GM12878 (cell line): ENCODE data around the gene TSHZ2. TPM values are rescaled to one million over a fixed set of nuclear protein-coding genes. Genes with fewer than 3 reads are reported as not detected.

Experiments
- ATAC-seq: fragments of 200-7000 bp; cut with Tn5 transposase; 3 replicates; pipeline ENCODE4 v1.9.1; 2020; ENCODE audit warnings: mild to moderate bottlenecking, moderate library complexity
- BruUV-seq: library from RNA; stranded (reverse); fragments of 400-500 nt; replicated peaks from 2 replicates; lab custom pipeline; 2021; lab: Mats Ljungman, UMichigan
- CTCF ChIA-PET: fragments of 300-600 bp; sonication (Branson Sonifier 250); formaldehyde crosslinking; extraction: SDS; loops from one replicate; lab custom pipeline; 2021; ENCODE audit warnings: inconsistent platforms; lab: Yijun Ruan, JAX
- POLR2A ChIA-PET: fragments of 350-600 bp; formaldehyde crosslinking; extraction: SDS; loops from one replicate; lab custom pipeline; 2021; ENCODE audit warnings: inconsistent platforms; lab: Charles Lee
- RAD21 ChIA-PET: fragments of 300-600 bp; sonication (Branson Sonifier 250); formaldehyde crosslinking; loops from one replicate; lab custom pipeline; 2023; ENCODE audit warnings: antibody characterized with exemption; ENCODE audit not compliant: unreplicated experiment; lab: Charles Lee
- SMC1A ChIA-PET: fragments of 300-600 bp; sonication (Branson Sonifier 250); formaldehyde crosslinking; loops from one replicate; lab custom pipeline; 2023; ENCODE audit not compliant: unreplicated experiment, uncharacterized antibody; lab: Charles Lee
- DNase-seq: peaks from one replicate; pipeline ENCODE4 v3.0.0-alpha.2; 2011; ENCODE audit warnings: low read depth, low spot score
- FAIRE-seq: peaks from 3 replicates; lab custom pipeline; 2011; peaks lifted over from hg19 to GRCh38; lab: Jason Lieb, UNC
- H2AFZ ChIP-seq: 2 replicates; pipeline ENCODE4 v1.6.0; 2011; ENCODE audit warnings: low read depth, low read length, control low read depth; ENCODE audit not compliant: control insufficient read depth
- H3K27ac ChIP-seq: 2 replicates; pipeline ENCODE4 v1.5.1; 2011; ENCODE audit warnings: control low read depth; ENCODE audit not compliant: control insufficient read depth, insufficient read depth
- H3K27me3 ChIP-seq, 2 experiments: replicated peaks in 1 of 2; 2 replicates each; pipeline versions ENCODE4 v1.6.0 to v1.6.1; 2011; ENCODE audit warnings: low read length in 1 of 2; ENCODE audit not compliant: control insufficient read depth in 2 of 2, insufficient read depth in 2 of 2
- H3K36me3 ChIP-seq, 2 experiments: 2 replicates each; pipeline ENCODE4 v1.5.1; 2011; ENCODE audit warnings: low read length in 1 of 2; ENCODE audit not compliant: control insufficient read depth in 2 of 2, insufficient read depth in 2 of 2
- H3K4me1 ChIP-seq: 2 replicates; pipeline ENCODE4 v1.6.1; 2011; ENCODE audit warnings: mild to moderate bottlenecking, low read length, moderate library complexity, mixed read lengths; ENCODE audit not compliant: control insufficient read depth, insufficient read depth
- H3K4me2 ChIP-seq: 2 replicates; pipeline ENCODE4 v1.6.0; 2011; ENCODE audit warnings: control low read depth; ENCODE audit not compliant: control insufficient read depth, insufficient read depth
- H3K4me3 ChIP-seq: fragments of 200-600 bp; sonication (generic); 2 replicates; pipeline ENCODE4 v1.5.1; 2016
- H3K79me2 ChIP-seq: 2 replicates; pipeline ENCODE4 v1.6.0; 2011; ENCODE audit warnings: low read length; ENCODE audit not compliant: control insufficient read depth, insufficient read depth
- H3K9ac ChIP-seq: 2 replicates; pipeline ENCODE4 v1.8.0; 2011; ENCODE audit warnings: low read length, control low read depth, mixed read lengths; ENCODE audit not compliant: control insufficient read depth, insufficient read depth
- H3K9me3 ChIP-seq: replicated peaks from 3 replicates; pipeline ENCODE4 v1.5.1; 2011; ENCODE audit warnings: mild to moderate bottlenecking, low read length; ENCODE audit not compliant: control insufficient read depth, insufficient read depth
- H4K20me1 ChIP-seq: 2 replicates; pipeline ENCODE4 v1.6.0; 2011; ENCODE audit not compliant: control insufficient read depth, insufficient read depth
- CHD2 ChIP-seq: IDR thresholded peaks from 2 replicates; pipeline ENCODE4 v1.6.1; 2011; ENCODE audit warnings: low read depth, low read length, improper control_type of control experiment, borderline replicate concordance
- CREM ChIP-seq: IDR thresholded peaks from 2 replicates; pipeline ENCODE4 v1.6.1; 2014; ENCODE audit warnings: antibody characterized with exemption, low read depth
- ELK1 ChIP-seq: IDR thresholded peaks from 2 replicates; pipeline ENCODE4 v1.6.1; 2012; ENCODE audit warnings: low read depth, low read length, improper control_type of control experiment
- GABPA ChIP-seq: IDR thresholded peaks from 2 replicates; pipeline ENCODE4 v1.6.1; 2014; ENCODE audit warnings: antibody characterized with exemption, low read depth, mild to moderate bottlenecking, inconsistent platforms
- IKZF2 ChIP-seq, 2 experiments: fragments of 450-650 bp; IDR thresholded peaks; 2 replicates each; pipeline ENCODE4 v1.6.1; 2017; ENCODE audit warnings: mild to moderate bottlenecking in 2 of 2, moderate library complexity in 2 of 2
- JUND ChIP-seq: IDR thresholded peaks from 2 replicates; pipeline ENCODE4 v1.6.1; 2012; ENCODE audit warnings: low read depth, mild to moderate bottlenecking, low read length, improper control_type of control experiment, moderate library complexity
- KAT2A ChIP-seq: conservative IDR thresholded peaks from 2 replicates; pipeline ENCODE4 v1.6.1; 2011; ENCODE audit warnings: low read depth, low read length; ENCODE audit not compliant: control insufficient read depth
- MTA2 ChIP-seq: fragments of 450-650 bp; IDR thresholded peaks from 2 replicates; pipeline ENCODE4 v1.6.1; 2016; ENCODE audit warnings: low read depth, mild to moderate bottlenecking, moderate library complexity
- MTA3 ChIP-seq: IDR thresholded peaks from 2 replicates; pipeline ENCODE4 v1.6.1; 2012; ENCODE audit warnings: low read length, inconsistent platforms, borderline replicate concordance
- NFXL1 ChIP-seq: fragments of 450-650 bp; IDR thresholded peaks from 2 replicates; pipeline ENCODE4 v1.6.1; 2017; ENCODE audit warnings: antibody characterized with exemption, mild to moderate bottlenecking, borderline replicate concordance
- POLR2AphosphoS5 ChIP-seq: IDR thresholded peaks from 2 replicates; pipeline ENCODE4 v1.6.1; 2011; ENCODE audit warnings: mild to moderate bottlenecking, low read length, inconsistent platforms
- RCOR1 ChIP-seq: conservative IDR thresholded peaks from 2 replicates; pipeline ENCODE4 v1.6.1; 2012; ENCODE audit warnings: low read depth, low read length, improper control_type of control experiment
- SREBF1 ChIP-seq: IDR thresholded peaks from 2 replicates; pipeline ENCODE4 v1.6.1; 2012; ENCODE audit warnings: mild to moderate bottlenecking, low read length
- SUPT20H ChIP-seq: IDR thresholded peaks from 2 replicates; pipeline ENCODE4 v1.6.1; 2011; ENCODE audit warnings: low read depth, mild to moderate bottlenecking, low read length, moderate library complexity, borderline replicate concordance; ENCODE audit not compliant: control insufficient read depth
- TCF12 ChIP-seq: IDR thresholded peaks from 2 replicates; pipeline ENCODE4 v1.6.1; 2011; ENCODE audit warnings: low read depth, mild to moderate bottlenecking, low read length
- WRNIP1 ChIP-seq: IDR thresholded peaks from 2 replicates; pipeline ENCODE4 v1.6.1; 2011; ENCODE audit warnings: low read depth, low read length, improper control_type of control experiment, borderline replicate concordance
- YBX1 ChIP-seq: fragments of 450-650 bp; IDR thresholded peaks from 2 replicates; pipeline ENCODE4 v1.6.1; 2016; ENCODE audit warnings: antibody characterized with exemption
- ZZZ3 ChIP-seq: IDR thresholded peaks from 2 replicates; pipeline ENCODE4 v1.6.1; 2011; ENCODE audit warnings: low read depth; ENCODE audit not compliant: control insufficient read depth, insufficient read length
- WGBS: methylation state at CpG from one replicate; pipeline ENCODE4 v1.1.6; 2016; ENCODE audit warnings: low lambda C conversion rate; ENCODE audit not compliant: insufficient replicate concordance, insufficient coverage; ENCODE audit errors: missing lambda C conversion rate; 5-methylcytosine and 5-hydroxymethylcytosine counted together
- in situ Hi-C: fragments of 300-500 bp; cut with MboI; formaldehyde crosslinking; loops from 9 replicates; pipeline ENCODE4 v1.14.3; 2018; ENCODE audit warnings: mixed read lengths
- intact Hi-C: fragments of 100-400 bp; cut with micrococcal nuclease; formaldehyde crosslinking; loops from one replicate; pipeline ENCODE4 v1.14.2; 2022; ENCODE audit not compliant: unreplicated experiment
- polyA plus RNA-seq, 11 experiments: library from polyadenylated mRNA; depleted of rRNA in 4 of 11; unstranded in 6 of 11; stranded (reverse) in 5 of 11; fragments of >200 nt; fragmentation: Nextera tagmentation in 4 of 11; fragmentation: Illumina TruSeq in 1 of 11; extraction: Ambion mirVana in 4 of 11; extraction: Trizol in 1 of 11; gene quantifications; 1 replicate in 1 of 11; 2 replicates in 10 of 11; pipeline versions ENCODE4 v1.2.1 to v1.2.3, GENCODE V29; 2011 to 2016; ENCODE audit warnings: inconsistent platforms in 2 of 11, missing spikeins in 2 of 11, low read depth in 1 of 11
- total RNA-seq, 4 experiments: library from RNA; depleted of rRNA in 3 of 4; stranded (reverse); fragments of >200 nt in 3 of 4; fragmentation: Illumina TruSeq in 1 of 4; extraction: Trizol in 1 of 4; gene quantifications; 2 replicates each; pipeline versions ENCODE4 v1.2.1 to v1.2.3, GENCODE V29; 2013 to 2021
- TF ChIP-seq, protein P1 (sequence below): fragments of 450-650 bp; IDR thresholded peaks from 2 replicates; pipeline ENCODE4 v1.6.1; 2014; ENCODE audit warnings: mild to moderate bottlenecking
- TF ChIP-seq, protein P2 (sequence below): fragments of 450-650 bp; formaldehyde crosslinking; IDR thresholded peaks from 2 replicates; pipeline ENCODE4 v1.4.0; 2020; ENCODE audit warnings: mild to moderate bottlenecking, moderate library complexity

The TSHZ2 gene
- total and polyA plus RNA-seq, 10 of the 15 experiments (the other 5 are each of a cell fraction or from before 2014, with no cell fraction given): 0.01 to 0.86 (median 0.13) TPM; not detected in 2

DNA sequence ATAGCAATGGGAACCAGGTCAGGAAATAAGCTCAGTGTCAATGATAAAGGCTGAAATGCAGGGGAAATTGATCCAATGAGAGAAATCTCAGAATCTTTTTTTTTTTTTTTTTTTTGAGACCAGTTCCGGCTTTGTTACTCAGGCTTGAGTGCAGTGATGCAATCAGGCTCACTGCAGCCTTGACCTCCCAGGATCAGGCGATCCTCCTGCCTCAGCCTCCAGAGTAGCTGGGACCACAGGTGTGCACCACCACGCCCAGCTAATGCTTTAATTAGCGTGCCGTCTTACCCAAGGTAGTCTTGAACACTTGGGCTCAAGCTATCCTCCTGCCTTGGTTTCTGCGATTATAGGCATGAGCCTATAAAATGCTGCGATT lies 325.0 kb downstream of the TSHZ2 start (continued):
- no peak for TF ChIP-seq MTA2
- no peak for TF ChIP-seq GABPA
- TF ChIP-seq, protein P1, sequence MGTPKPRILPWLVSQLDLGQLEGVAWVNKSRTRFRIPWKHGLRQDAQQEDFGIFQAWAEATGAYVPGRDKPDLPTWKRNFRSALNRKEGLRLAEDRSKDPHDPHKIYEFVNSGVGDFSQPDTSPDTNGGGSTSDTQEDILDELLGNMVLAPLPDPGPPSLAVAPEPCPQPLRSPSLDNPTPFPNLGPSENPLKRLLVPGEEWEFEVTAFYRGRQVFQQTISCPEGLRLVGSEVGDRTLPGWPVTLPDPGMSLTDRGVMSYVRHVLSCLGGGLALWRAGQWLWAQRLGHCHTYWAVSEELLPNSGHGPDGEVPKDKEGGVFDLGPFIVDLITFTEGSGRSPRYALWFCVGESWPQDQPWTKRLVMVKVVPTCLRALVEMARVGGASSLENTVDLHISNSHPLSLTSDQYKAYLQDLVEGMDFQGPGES: no peak
- TF ChIP-seq YBX1: no peak
- TF ChIP-seq WRNIP1: no peak

DNA sequence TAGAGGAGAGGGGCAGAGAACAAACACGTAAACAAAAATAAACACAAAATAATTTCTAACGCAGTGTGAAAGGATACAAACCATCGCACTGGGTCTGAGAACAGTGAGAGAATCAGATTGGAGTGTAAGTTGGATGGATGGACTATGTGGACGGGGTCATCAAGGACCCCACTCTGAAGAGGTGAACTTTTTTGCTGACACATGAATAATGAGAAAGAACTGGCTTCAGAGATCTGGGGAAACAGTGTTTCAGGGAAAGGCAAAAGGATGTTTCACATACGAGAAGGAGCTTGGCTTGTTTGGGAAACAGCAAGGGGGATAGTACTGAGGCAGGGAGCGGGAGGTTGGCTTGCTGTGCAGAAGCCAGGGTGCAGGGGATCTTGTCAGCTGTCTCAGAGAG lies 326.1 kb downstream of the TSHZ2 start:
- H3K4me2 ChIP-seq: no peak overlapping the region
- intact Hi-C loops: no loop called here
- no peak overlapping the region for H3K27ac ChIP-seq
- no peaks in the 10 kb centered on the region for H3K36me3 ChIP-seq
- no peaks in the 10 kb centered on the region for H4K20me1 ChIP-seq
- no peak overlapping the region for H3K4me3 ChIP-seq
- 50% methylated on average over 6 of the region's 6 CpGs for WGBS
- no peak for DNase-seq
- in situ Hi-C loops: no loop called here
- H3K9me3 ChIP-seq: no peaks in the 10 kb centered on the region
- H3K79me2 ChIP-seq: no peaks in the 10 kb centered on the region
- ChIA-PET POLR2A (no interaction called here), SMC1A (interaction anchor here (1.0 kb wide), 1 partner anchor 906 kb away, joined by 3 read pairs; no protein-coding TSS in a partner anchor), RAD21 (no interaction called here), CTCF (interaction anchor here (0.7 kb wide), 1 partner anchor 9 kb away, joined by 3 read pairs; no protein-coding TSS in a partner anchor)
- TF ChIP-seq SREBF1 (no peak), RCOR1 (no peak), NFXL1 (no peak), ELK1 (no peak), CREM (no peak), ZZZ3 (no peak), CHD2 (no peak), SUPT20H (no peak), IKZF2 (IDR thresholded peaks at IDR 0.05) (no peak), TCF12 (no peak), MTA3 (no peak), JUND (no peak), POLR2AphosphoS5 (no peak), KAT2A (no peak)
- TF ChIP-seq, protein P2, sequence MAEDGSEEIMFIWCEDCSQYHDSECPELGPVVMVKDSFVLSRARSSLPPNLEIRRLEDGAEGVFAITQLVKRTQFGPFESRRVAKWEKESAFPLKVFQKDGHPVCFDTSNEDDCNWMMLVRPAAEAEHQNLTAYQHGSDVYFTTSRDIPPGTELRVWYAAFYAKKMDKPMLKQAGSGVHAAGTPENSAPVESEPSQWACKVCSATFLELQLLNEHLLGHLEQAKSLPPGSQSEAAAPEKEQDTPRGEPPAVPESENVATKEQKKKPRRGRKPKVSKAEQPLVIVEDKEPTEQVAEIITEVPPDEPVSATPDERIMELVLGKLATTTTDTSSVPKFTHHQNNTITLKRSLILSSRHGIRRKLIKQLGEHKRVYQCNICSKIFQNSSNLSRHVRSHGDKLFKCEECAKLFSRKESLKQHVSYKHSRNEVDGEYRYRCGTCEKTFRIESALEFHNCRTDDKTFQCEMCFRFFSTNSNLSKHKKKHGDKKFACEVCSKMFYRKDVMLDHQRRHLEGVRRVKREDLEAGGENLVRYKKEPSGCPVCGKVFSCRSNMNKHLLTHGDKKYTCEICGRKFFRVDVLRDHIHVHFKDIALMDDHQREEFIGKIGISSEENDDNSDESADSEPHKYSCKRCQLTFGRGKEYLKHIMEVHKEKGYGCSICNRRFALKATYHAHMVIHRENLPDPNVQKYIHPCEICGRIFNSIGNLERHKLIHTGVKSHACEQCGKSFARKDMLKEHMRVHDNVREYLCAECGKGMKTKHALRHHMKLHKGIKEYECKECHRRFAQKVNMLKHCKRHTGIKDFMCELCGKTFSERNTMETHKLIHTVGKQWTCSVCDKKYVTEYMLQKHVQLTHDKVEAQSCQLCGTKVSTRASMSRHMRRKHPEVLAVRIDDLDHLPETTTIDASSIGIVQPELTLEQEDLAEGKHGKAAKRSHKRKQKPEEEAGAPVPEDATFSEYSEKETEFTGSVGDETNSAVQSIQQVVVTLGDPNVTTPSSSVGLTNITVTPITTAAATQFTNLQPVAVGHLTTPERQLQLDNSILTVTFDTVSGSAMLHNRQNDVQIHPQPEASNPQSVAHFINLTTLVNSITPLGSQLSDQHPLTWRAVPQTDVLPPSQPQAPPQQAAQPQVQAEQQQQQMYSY (CRISPR knock-in tag): no peak
- no peak overlapping the region for H3K9ac ChIP-seq
- no peak for FAIRE-seq
- H3K4me1 ChIP-seq: no peaks in the 10 kb centered on the region
- no peak overlapping the region for H2AFZ ChIP-seq
- H3K27me3 ChIP-seq: peaks cover 0 to 4% of the 10 kb centered on the region in 2 experiments; a peak in 3 of 4 replicates
- no TSS peak for BruUV-seq
- no peak for ATAC-seq
